ENCODE measurements around the gene CR1. TPM values are rescaled to one million over a fixed set of nuclear protein-coding genes. Genes with fewer than 3 reads are reported as not detected.

Gene CR1
- total RNA-seq, 4 donors from 2014 or later: 0.15 to 3.5 (median 1.7) TPM

GRCh38 chr1:207691010-207691409, 195.1 kb downstream of the CR1 start:
- Histone ChIP-seq H3K27ac (no peak overlapping the region), H3K9me3 (no peaks in the 10 kb centered on the region), H3K27me3 (peaks cover 0 to 12% (median 0%) of the 10 kb centered on the region in 4 donors), H3K36me3 (no peaks in the 10 kb centered on the region), H3K4me1 (no peaks in the 10 kb centered on the region), H3K4me3 (no peak overlapping the region)
- intact Hi-C loops (cut with DNase I): no loop called here
- no peak for DNase-seq
- no peak for TF ChIP-seq POLR2A (IDR thresholded peaks at IDR 0.05)
- no peak for TF ChIP-seq CTCF (IDR thresholded peaks at IDR 0.05)

Other genes starting within 250 kb of the CR1 start
- gene CD55, start 174.5 kb upstream of the CR1 start, total RNA-seq: 100 to 1,000 TPM in 1 of 4 donors, 10 to 100 TPM in 3; 36.5 to 100 (median 72.2) TPM
- gene CR2, start 41.8 kb upstream of the CR1 start, total RNA-seq: not detected
- gene CR1L, start 149.0 kb downstream of the CR1 start, total RNA-seq: not detected